ENCODE results near the gene NAA30.

DNA sequence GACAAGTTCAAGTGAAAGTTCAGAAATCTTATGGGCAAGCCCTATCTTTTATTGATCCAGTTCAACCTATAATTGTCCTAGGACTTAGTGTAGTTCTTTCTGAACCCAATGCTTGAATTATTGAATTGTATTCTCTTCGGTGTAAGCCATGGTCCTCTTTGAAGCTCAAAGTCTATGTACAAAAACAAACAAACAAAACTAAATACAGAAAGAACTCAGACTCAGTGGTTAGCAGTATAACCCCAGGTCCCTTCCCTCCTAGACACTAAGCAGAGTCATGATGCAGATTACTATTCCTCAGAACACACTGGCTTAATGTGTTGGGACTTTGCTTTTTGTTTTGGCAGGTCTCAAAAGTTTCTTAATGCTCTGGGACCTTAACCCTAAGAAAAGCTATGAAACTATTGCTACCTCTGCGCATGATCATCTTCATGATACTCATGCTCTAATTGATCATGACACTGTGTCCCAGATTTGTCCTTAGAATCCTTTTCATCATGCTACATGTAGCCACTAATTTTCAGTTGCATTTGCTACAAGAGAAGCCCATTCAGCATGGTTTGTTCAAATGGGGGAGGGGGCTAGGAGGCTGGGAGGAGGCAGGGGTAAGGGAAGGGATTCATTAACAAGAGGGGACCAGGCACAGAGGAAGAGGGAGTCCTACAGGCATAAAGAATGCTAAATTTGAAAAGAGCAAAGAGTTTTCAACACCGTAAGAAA lies 35.1 kb upstream of the NAA30 start:
- TF ChIP-seq, protein P1, sequence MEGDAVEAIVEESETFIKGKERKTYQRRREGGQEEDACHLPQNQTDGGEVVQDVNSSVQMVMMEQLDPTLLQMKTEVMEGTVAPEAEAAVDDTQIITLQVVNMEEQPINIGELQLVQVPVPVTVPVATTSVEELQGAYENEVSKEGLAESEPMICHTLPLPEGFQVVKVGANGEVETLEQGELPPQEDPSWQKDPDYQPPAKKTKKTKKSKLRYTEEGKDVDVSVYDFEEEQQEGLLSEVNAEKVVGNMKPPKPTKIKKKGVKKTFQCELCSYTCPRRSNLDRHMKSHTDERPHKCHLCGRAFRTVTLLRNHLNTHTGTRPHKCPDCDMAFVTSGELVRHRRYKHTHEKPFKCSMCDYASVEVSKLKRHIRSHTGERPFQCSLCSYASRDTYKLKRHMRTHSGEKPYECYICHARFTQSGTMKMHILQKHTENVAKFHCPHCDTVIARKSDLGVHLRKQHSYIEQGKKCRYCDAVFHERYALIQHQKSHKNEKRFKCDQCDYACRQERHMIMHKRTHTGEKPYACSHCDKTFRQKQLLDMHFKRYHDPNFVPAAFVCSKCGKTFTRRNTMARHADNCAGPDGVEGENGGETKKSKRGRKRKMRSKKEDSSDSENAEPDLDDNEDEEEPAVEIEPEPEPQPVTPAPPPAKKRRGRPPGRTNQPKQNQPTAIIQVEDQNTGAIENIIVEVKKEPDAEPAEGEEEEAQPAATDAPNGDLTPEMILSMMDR (IDR thresholded peaks at IDR 0.05; ENCODE audit: low read length), result no peak
- TF ChIP-seq EZH2 (optimal IDR thresholded peaks at IDR 0.05; ENCODE audit: low read depth, low read length) (no peak), EZH2phosphoT487 (IDR thresholded peaks at IDR 0.05; ENCODE audit: low read length) (no peak)

Measured in MM.1S (cell line).